ENCODE data around the gene N4BP2. TPM values are rescaled to one million over a fixed set of nuclear protein-coding genes. Genes with fewer than 3 reads are reported as not detected.

Gene N4BP2
- total RNA-seq: 1.8 and 2.3 TPM in 2 replicates

GRCh38 chr4:40056716-40057585, at the start of gene N4BP2:
N4BP2 (plus strand) TSS chr4:40056850; CDS start chr4:40097341, 40,491 bp downstream.

DNA sequence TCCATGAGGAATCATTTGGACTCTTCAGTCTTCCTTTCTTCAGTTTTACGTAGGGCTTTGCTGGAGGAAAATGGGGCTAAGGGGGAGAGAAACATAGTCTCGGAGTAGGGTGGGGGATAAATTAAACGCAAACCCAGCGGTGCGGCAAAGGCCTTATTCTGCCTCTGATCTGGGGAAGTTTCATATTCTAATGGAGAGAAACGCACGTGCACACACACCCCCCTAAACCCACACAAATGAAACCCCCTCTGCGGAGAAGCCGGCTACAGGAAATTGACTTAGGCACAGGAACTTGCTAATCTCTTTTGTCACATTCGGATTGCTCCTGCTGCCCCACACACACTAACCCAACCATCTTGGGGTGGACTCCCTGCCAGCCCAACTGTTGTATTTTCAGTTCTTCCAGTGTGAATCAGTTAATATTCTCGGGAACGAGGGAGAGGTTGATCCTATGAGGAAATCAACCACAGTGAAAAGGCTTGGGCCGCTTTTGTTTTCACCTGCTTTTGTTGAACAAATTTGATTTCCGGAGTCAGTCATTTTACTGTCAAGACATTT, 140.2 kb downstream of the N4BP2 start, which contains the start of gene RHOH:
Gene RHOH, plus strand, starts transcription at position 308 of the 558 bp plus-strand sequence. CDS start 46,356 bp downstream, outside the sequence.

Other genes with a start within 250 kb of the N4BP2 start
- gene PDS5A, start 78.9 kb upstream of the N4BP2 start, total RNA-seq: 29.4 and 37.7 TPM in 2 replicates
- gene RHOH, start 140.2 kb downstream of the N4BP2 start, total RNA-seq: not detected in 2 replicates

Measured in cardiac atrium fibroblast (primary cell).